OCI-LY7 (cell line): ENCODE data around the gene FAM227A. TPM values are rescaled to one million over a fixed set of nuclear protein-coding genes. Genes with fewer than 3 reads are reported as not detected.
"Not testable (repeated sequence)": the region's sequence is repeated elsewhere in the genome, so short reads cannot be mapped to it uniquely, and the experiment has no call there.

Experiments
- BruUV-seq: library from RNA; stranded (reverse); fragments of 400-500 nt; replicated peaks from 2 replicates; lab custom pipeline; 2021; lab: Mats Ljungman, UMichigan
- CTCF ChIA-PET: fragments of 300-600 bp; sonication (Branson Sonifier 250); formaldehyde crosslinking; loops from one replicate; lab custom pipeline; 2022; ENCODE audit warnings: antibody characterized with exemption; ENCODE audit not compliant: unreplicated experiment; lab: Charles Lee
- POLR2A ChIA-PET: fragments of 300-600 bp; sonication (Branson Sonifier 250); formaldehyde crosslinking; loops from one replicate; lab custom pipeline; 2022; ENCODE audit warnings: antibody characterized with exemption; lab: Charles Lee
- DNase-seq: peaks from one replicate; pipeline ENCODE4 v3.0.0-alpha.2; 2015; ENCODE audit warnings: low spot score
- H2AFZ ChIP-seq: fragments of 200-600 bp; sonication (generic), shearing (Covaris generic); 2 replicates; pipeline ENCODE4 v1.6.1; 2014; ENCODE audit warnings: mild to moderate bottlenecking, antibody characterized with exemption, low read length, moderate library complexity
- H3K27ac ChIP-seq: fragments of 200-600 bp; sonication (generic); 2 replicates; pipeline ENCODE4 v1.5.1; 2014; ENCODE audit warnings: mixed run types, low read depth, mild to moderate bottlenecking, moderate library complexity, low read length, inconsistent platforms; ENCODE audit not compliant: poor library complexity, severe bottlenecking
- H3K36me3 ChIP-seq: fragments of 200-600 bp; sonication (generic); 2 replicates; pipeline ENCODE4 v1.6.1; 2014; ENCODE audit warnings: mild to moderate bottlenecking, antibody characterized with exemption, low read length, moderate library complexity, mixed read lengths; ENCODE audit not compliant: insufficient read depth
- H3K4me1 ChIP-seq: fragments of 200-600 bp; sonication (generic); 2 replicates; pipeline ENCODE4 v1.5.1; 2014; ENCODE audit warnings: mild to moderate bottlenecking, low read length; ENCODE audit not compliant: insufficient read depth, poor library complexity, severe bottlenecking
- H3K4me2 ChIP-seq: fragments of 200-600 bp; sonication (generic); 2 replicates; pipeline ENCODE4 v1.6.1; 2014; ENCODE audit warnings: mild to moderate bottlenecking, low read length
- H3K4me3 ChIP-seq: fragments of 200-600 bp; sonication (generic); 2 replicates; pipeline ENCODE4 v1.5.1; 2014; ENCODE audit warnings: mild to moderate bottlenecking, low read depth, low read length; ENCODE audit not compliant: poor library complexity, severe bottlenecking
- H3K79me2 ChIP-seq: fragments of 200-600 bp; sonication (generic); 2 replicates; pipeline ENCODE4 v1.6.1; 2016; ENCODE audit warnings: low read depth, mild to moderate bottlenecking, low read length, moderate library complexity, mixed read lengths; ENCODE audit not compliant: insufficient read depth
- H3K9me2 ChIP-seq: fragments of 200-600 bp; sonication (generic); 2 replicates; pipeline ENCODE4 v1.6.1; 2016; ENCODE audit warnings: mild to moderate bottlenecking, low read length, mixed read lengths; ENCODE audit not compliant: insufficient read depth
- H3K9me3 ChIP-seq: fragments of 200-600 bp; sonication (generic); 2 replicates; pipeline ENCODE4 v1.6.1; 2014; ENCODE audit warnings: mild to moderate bottlenecking, mixed run types, low read length, mixed read lengths
- H4K20me1 ChIP-seq: fragments of 200-600 bp; sonication (generic); 2 replicates; pipeline ENCODE4 v1.6.1; 2014; ENCODE audit warnings: mild to moderate bottlenecking, antibody characterized with exemption, low read length, moderate library complexity, mixed read lengths; ENCODE audit not compliant: insufficient read depth
- EZH2phosphoT487 ChIP-seq: fragments of 200-600 bp; sonication (generic); IDR thresholded peaks from 2 replicates; pipeline ENCODE4 v1.6.1; 2018; ENCODE audit warnings: low read depth, borderline replicate concordance, mild to moderate bottlenecking, mixed run types, antibody characterized with exemption, low read length, moderate library complexity, mixed read lengths
- intact Hi-C: fragments of 100-400 bp; cut with micrococcal nuclease; formaldehyde crosslinking; loops from one replicate; pipeline ENCODE4 v1.10.0; 2022; ENCODE audit not compliant: unreplicated experiment
- total RNA-seq, 2 experiments: library from RNA; depleted of rRNA in 1 of 2; stranded (reverse); fragments of >200 nt in 1 of 2; shearing (Covaris generic) in 1 of 2; gene quantifications; 2 replicates each; pipeline ENCODE4 v1.2.3, GENCODE V29; 2014 to 2022
- TF ChIP-seq, protein P1 (sequence below): fragments of 200-600 bp; sonication (generic); conservative IDR thresholded peaks from 2 replicates; pipeline ENCODE4 v1.5.1; 2014; ENCODE audit warnings: mild to moderate bottlenecking, antibody characterized with exemption, low read length, moderate library complexity, mixed read lengths

Gene FAM227A
- total RNA-seq, 2 experiments from 2014 or later = 0.16 to 0.57 TPM

DNA sequence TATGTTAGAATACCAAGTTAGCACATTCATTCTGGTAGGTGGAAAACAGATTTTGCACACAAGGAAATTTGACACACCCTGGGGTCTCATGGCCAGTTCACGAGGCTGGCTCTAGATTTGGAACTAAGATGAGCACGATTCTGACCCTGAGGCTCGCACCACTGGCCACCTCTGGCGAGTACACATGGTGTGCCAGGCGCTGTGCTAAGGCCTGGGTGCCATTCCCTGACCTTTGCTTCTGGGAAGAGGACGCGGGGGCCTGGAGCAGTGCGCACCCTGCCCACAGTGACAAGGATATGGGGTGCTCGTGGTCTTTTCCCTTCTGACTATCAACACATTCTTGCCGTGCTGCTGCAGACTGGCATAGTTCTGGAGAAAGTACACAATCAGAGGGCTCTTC lies 56.7 kb downstream of the FAM227A start:
- Histone ChIP-seq H3K27ac (no peak overlapping the region), H3K36me3 (no peaks in the 10 kb centered on the region), H4K20me1 (no peaks in the 10 kb centered on the region), H3K9me2 (no peaks in the 10 kb centered on the region), H3K4me1 (no peaks in the 10 kb centered on the region), H2AFZ (no peak overlapping the region), H3K79me2 (no peaks in the 10 kb centered on the region), H3K4me2 (no peak overlapping the region), H3K4me3 (no peak overlapping the region), H3K9me3 (no peaks in the 10 kb centered on the region)
- TF ChIP-seq, protein P1, sequence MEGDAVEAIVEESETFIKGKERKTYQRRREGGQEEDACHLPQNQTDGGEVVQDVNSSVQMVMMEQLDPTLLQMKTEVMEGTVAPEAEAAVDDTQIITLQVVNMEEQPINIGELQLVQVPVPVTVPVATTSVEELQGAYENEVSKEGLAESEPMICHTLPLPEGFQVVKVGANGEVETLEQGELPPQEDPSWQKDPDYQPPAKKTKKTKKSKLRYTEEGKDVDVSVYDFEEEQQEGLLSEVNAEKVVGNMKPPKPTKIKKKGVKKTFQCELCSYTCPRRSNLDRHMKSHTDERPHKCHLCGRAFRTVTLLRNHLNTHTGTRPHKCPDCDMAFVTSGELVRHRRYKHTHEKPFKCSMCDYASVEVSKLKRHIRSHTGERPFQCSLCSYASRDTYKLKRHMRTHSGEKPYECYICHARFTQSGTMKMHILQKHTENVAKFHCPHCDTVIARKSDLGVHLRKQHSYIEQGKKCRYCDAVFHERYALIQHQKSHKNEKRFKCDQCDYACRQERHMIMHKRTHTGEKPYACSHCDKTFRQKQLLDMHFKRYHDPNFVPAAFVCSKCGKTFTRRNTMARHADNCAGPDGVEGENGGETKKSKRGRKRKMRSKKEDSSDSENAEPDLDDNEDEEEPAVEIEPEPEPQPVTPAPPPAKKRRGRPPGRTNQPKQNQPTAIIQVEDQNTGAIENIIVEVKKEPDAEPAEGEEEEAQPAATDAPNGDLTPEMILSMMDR = no peak
- TF ChIP-seq EZH2phosphoT487 = no peak
- ChIA-PET CTCF (no interaction called here), POLR2A (interaction anchor here (1.6 kb wide), 1 partner anchor 10 kb away, joined by 4 read pairs; no protein-coding TSS in a partner anchor)
- BruUV-seq = no TSS peak
- intact Hi-C loops = no loop called here
- no peak for DNase-seq

DNA sequence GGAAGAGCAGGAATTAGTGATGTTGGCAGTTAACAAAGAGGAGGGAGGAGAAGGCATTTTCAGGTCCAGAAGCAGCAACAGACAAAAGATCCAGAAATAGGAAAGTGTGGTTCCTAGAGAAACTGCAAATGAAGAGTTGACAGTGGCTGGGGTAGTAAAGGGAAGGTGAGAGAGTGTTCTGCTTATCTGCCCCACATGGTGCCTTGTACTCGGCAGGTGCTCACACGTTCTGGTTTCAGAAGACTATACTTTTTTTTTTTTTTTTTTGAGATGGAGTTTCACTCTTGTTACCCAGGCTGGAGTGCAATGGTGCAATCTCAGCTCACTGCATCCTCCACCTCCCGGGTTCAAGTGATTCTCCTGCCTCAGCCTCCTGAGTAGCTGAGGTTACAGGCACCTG lies 73.3 kb downstream of the FAM227A start:
- H3K36me3 ChIP-seq, H2AFZ ChIP-seq, H3K9me3 ChIP-seq, DNase-seq, H3K9me2 ChIP-seq, intact Hi-C loops, CTCF ChIA-PET, H3K4me1 ChIP-seq, H3K4me2 ChIP-seq, BruUV-seq, H3K4me3 ChIP-seq, H4K20me1 ChIP-seq, H3K79me2 ChIP-seq, H3K27ac ChIP-seq: not testable (repeated sequence)
- POLR2A ChIA-PET = interaction anchor here (0.7 kb wide), 1 partner anchor 52 kb away, joined by 3 read pairs; no protein-coding TSS in a partner anchor

DNA sequence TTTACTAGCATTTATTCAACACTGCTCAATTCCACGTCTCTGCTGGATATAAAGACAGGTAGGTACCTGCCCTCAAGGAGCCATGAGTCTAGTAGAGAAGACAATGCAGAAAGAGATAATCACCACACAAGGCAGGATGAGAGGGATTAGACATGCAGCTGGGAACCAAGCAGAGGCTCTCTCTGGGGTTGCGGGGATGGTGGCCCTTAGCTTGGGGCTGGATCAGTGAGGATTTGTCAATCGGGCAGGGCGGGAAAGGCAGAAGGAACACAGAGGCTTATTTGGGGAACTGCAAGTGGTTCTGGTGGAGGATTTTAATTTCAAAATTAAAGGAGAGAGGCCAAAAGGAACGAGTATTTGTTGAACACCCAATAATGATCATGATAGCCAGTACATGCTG lies 77.7 kb downstream of the FAM227A start:
- POLR2A ChIA-PET = no interaction called here
- H3K36me3 ChIP-seq = no peaks in the 10 kb centered on the region
- intact Hi-C loops = no loop called here

More for the DNA sequence above, 77.7 kb downstream of the FAM227A start:
- Histone ChIP-seq H3K4me3 (no peak overlapping the region), H2AFZ (no peak overlapping the region), H3K27ac (no peak overlapping the region), H4K20me1 (no peaks in the 10 kb centered on the region), H3K9me3 (no peaks in the 10 kb centered on the region), H3K4me1 (no peaks in the 10 kb centered on the region), H3K4me2 (no peak overlapping the region), H3K9me2 (no peaks in the 10 kb centered on the region), H3K79me2 (no peaks in the 10 kb centered on the region)
- DNase-seq = no peak
- CTCF ChIA-PET = no interaction called here
- TF ChIP-seq EZH2phosphoT487 = no peak
- TF ChIP-seq, protein P1 = no peak
- no TSS peak for BruUV-seq
